Smooth muscle cell of the brain vasculature (primary cell): ENCODE results near the gene ISG20.
"Not testable (repeated sequence)": the region's sequence is repeated elsewhere in the genome, so short reads cannot be mapped to it uniquely, and the experiment has no call there.

Experiments used
- DNase-seq: peaks from one replicate; pipeline ENCODE4 v3.0.0-alpha.2; 2012; ENCODE audit warnings: low read depth, low spot score

Gene ISG20

DNA sequence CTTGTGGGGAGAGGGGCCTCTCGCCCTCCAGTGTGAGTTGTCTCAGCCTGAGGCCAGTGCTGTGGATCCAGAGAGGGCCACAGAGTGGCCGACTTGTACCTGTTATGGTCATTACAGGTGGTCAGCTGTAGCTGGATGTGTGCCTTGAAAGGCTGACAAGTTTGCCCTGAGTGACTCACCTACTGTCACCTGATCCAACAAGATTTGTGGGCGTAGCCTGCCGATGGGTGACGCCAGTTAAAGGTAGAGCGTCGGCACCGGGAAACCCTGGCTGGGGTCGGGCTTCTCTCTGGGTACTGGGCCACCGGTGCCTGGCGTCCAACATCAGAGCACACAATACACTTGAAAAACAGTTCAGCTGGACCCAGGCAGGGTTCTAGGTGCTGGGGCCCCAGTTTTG is 2.8 kb upstream of the ISG20 start:
- no peak for DNase-seq

- no peak for DNase-seq
Observed at GRCh38 chr15:88636654-88637053, 2.2 kb upstream of the ISG20 start.

GRCh38 chr15:88637436-88637835 is 1.4 kb upstream of the ISG20 start:
- DNase-seq, result no peak

- no peak for DNase-seq
Observed at GRCh38 chr15:88637841-88638625, 783 bp upstream of the ISG20 start.

GRCh38 chr15:88641959-88642452 is 3.2 kb downstream of the ISG20 start:
- DNase-seq, result no peak

DNA sequence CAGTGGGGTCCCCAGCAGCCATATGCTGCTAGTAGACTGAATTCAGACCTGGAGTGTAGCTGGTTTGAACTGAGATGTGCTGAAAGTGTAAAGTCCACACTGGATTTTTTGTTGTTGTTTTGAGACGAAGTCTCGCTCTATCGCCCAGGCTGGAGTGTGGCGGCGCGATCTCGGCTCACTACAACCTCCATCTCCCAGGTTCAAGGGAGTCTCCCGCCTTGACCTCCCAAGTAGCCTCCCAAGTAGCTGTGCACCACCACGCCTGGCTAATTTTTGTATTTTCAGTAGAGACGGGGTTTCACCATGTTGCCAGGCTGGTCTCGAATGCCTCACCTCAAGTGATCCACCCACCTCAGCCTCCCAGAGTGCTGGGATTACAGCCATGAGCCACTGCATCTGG is 3.7 kb downstream of the ISG20 start:
- DNase-seq, result not testable (repeated sequence)

- no peak for DNase-seq
Observed at GRCh38 chr15:88644741-88645140, 5.9 kb downstream of the ISG20 start.

- no peak for DNase-seq
Observed at GRCh38 chr15:88645171-88646087, 6.6 kb downstream of the ISG20 start.

DNA sequence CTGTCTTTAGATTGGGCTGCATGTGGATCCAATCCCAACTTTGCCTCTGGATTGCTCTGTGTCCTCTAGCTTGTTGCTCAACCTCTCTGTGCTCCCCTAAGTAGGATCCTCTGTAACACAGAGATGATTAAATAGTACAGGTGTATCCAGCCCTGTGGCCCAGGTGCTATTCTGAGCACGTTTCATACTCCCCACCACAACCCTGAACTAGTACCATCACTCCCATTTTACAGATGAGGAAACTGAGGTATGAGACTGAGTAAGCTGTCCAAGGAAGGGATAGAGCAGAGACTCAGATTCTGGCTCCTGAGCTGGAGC is 7.2 kb downstream of the ISG20 start:
- DNase-seq, result no peak

DNA sequence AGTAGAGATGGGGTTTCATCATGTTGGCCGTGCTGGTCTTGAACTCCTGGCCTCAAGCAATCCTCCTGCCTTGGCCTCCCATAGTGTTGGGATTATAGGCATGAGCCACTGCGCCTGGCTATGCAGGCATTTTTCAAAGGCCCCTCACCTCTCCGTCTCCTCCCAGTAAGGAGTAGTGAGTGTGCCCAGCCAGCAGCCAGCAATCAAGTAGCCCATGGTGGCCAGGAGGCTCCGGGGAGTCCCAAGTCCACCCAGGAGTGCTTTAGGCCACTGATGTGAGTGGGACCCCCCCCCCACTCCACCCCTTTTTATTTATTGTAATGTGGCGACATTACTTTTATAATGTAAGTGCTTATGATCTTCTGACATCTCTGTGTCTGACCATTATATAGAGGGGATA is 8.1 kb downstream of the ISG20 start:
- no peak for DNase-seq

DNA sequence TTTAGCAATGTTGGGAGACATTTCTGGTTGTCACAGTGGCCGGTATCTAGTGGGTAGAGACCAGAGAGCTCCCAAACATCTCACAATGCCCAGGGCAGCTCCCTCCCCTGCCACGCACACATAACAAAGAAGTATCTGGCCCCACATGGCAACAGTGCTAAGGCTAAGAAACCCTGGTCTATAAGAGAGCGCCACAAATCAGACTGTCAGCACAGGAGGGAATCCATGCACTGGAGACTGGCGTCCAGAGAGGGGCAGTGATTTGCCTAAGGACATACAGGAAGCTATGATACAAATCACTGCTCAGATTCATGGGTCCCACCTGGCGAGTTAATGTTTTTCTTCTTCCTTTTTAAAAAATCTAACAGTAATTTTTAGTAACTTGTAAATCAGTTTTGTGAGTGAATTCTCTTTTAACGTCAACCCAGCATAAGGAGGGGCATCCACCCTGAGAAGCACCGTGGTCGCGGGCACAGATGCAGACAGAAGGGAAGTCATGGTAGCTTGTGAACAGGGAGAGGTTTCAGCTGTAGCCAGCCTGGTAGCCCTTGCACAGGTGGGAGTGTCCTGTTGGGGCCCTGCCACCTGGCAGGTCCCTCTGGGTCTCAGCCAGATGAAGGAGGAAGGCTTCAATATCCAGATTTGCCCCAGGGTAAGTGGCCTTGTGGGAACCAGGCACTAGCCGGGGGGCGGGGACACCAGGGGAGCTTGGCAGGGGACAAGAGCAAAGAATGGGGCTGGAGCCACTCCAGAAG is 8.7 kb downstream of the ISG20 start:
- no peak for DNase-seq

- no peak for DNase-seq
Observed at GRCh38 chr15:88648357-88649214, 9.8 kb downstream of the ISG20 start.

DNA sequence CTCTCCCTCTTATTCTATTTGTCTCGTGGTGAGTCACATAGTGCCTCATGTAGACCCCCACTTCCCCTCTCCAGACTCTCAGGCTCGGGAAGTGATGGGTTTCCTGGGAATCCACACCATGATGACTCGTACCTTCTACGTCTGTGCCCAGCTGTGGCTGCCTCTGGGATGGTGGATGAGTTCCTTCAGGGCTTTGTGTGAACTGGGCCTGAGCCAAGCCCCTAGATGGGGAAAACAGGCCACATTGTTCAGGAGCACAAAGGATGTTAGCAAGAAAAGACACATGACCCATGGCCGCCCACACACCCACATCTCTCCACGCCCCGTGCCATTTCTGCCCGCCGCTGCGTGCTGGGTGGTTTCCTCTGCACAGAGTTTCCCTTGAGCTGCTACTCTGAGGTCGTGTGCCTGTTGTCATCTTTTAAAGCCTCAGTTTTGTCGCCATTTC is 10.5 kb downstream of the ISG20 start:
- peak; percentile 49 for DNase-seq

DNA sequence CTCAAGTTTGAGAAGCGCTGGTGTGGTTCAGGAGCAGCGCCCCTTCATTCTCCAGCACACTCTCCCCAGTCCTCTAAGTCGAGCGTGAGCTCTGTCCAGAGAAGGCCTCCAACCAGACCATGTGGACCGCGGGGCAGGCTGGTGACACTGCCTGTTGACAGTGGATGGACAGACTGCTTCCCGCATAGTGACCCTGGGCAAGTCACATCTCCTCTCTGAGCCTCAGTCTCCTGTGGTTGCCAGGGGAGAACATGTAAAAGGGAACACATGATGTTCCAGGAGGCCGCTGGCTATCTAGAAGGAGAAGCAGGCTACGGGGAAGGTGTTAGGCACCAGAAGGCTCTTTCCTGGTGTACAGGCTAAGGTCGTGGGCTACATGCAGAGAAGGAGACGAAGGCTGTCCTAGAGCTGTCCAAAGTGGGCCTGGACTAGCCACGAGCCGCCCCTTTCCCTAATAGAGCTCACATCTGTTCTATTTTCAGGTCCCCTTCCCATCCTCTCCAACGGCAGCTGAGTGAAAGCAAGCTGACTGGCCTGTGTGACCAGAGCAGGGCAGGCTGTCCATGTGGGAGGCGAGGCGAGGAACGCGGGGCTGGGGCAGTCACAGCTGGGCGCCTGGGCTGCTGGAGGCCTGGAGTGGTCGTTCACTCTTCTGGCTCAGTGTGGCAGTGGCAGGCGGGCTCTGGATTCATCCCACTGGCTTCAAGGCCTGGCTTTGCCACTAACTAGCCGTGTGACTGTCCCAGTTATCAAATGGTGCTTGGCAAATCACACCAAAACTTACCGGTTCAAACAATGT is 11.1 kb downstream of the ISG20 start:
- no peak for DNase-seq

DNA sequence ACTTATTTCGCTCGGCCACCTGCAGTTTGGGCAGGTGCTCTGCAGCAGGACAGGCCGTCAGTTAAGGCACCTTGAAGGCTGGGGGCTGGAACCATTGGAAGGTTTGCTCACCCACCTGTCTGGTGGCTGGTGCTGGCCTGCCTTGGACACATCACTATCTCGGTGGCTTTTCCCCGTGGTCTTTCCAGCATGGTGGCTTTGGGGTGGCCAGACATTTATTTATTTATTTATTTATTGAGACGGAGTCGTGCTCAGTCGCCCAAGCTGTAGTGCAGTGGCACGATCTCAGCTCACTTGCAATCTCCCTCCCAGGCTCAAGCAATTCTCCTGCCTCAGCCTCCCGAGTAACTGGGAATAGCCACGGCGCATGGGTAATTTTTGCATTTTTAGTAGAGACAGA is 11.7 kb downstream of the ISG20 start:
- no peak for DNase-seq

GRCh38 chr15:88651136-88651732 is 12.4 kb downstream of the ISG20 start:
- DNase-seq, result no peak

- no peak for DNase-seq
Observed at GRCh38 chr15:88651971-88652370, 13.2 kb downstream of the ISG20 start.

DNA sequence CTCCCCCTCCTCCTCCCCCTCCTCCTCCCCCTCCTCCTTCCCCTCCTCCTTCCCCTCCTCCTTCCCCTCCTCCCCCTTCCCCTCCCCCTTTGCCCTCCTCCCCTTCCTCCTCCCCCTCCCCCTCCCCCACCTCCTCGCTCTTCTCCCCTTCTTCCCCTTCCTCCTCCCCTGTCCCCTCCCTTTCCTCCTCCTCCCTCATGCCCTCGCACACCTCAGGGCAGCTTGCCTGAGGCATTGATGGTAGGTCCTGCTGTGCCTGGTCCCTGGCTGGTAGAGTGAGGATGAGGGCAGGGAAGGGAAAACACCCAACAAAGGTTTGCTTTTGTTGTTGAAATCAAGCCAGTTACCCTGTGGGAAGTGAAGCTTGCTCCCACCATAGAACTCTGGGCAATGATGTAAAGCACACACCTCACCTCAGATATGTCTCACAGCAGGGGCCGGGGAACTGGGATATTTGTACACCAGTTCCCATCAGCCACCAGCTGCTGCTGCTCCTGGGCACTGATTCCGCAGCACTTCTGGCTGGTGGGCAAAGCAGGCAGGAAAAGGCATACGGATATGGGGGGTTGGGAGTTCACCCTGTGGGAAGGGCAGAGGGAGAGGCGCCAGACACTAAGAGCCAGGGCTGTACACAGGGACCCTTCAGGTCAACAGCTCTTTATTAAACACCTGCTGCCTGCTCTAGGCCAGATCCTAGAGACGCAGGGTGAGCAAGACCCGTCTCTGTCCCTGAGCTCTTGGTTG is 13.8 kb downstream of the ISG20 start:
- DNase-seq, result no peak
